GM23248 (cell line): ENCODE data around the gene CDHR3. TPM values are rescaled to one million over a fixed set of nuclear protein-coding genes. Genes with fewer than 3 reads are reported as not detected.

Experiments used
- DNase-seq: peaks from one replicate; pipeline ENCODE4 v3.0.0-alpha.2; 2015
- H2AFZ ChIP-seq: fragments of 200-600 bp; sonication (generic); 2 replicates; pipeline ENCODE4 v1.6.1; 2016; ENCODE audit warnings: antibody characterized with exemption
- H3F3A ChIP-seq: fragments of 200-600 bp; sonication (generic); 2 replicates; pipeline ENCODE4 v1.6.1; 2016; ENCODE audit warnings: mild to moderate bottlenecking, antibody characterized with exemption, mixed run types; ENCODE audit not compliant: insufficient read depth
- H3K27ac ChIP-seq: fragments of 200-600 bp; sonication (generic); 2 replicates; pipeline ENCODE4 v1.5.1; 2016; ENCODE audit warnings: mild to moderate bottlenecking
- H3K27me3 ChIP-seq: fragments of 200-600 bp; sonication (generic); replicated peaks from 2 replicates; pipeline ENCODE4 v1.6.1; 2016; ENCODE audit warnings: mild to moderate bottlenecking; ENCODE audit not compliant: insufficient read depth
- H3K36me3 ChIP-seq: fragments of 200-600 bp; sonication (generic); 2 replicates; pipeline ENCODE4 v1.6.1; 2016; ENCODE audit warnings: low read depth, mild to moderate bottlenecking
- H3K4me1 ChIP-seq: fragments of 200-600 bp; sonication (generic); 2 replicates; pipeline ENCODE4 v1.6.1; 2016; ENCODE audit warnings: mild to moderate bottlenecking; ENCODE audit not compliant: insufficient read depth
- H3K4me2 ChIP-seq: fragments of 200-600 bp; sonication (generic); one replicate; pipeline ENCODE4 v1.6.1; 2016; ENCODE audit warnings: mild to moderate bottlenecking; ENCODE audit not compliant: unreplicated experiment
- H3K4me3 ChIP-seq: fragments of 200-600 bp; sonication (generic); 2 replicates; pipeline ENCODE4 v1.5.1; 2016; ENCODE audit warnings: mild to moderate bottlenecking
- H3K79me2 ChIP-seq: fragments of 200-600 bp; sonication (generic); 2 replicates; pipeline ENCODE4 v1.6.1; 2016; ENCODE audit warnings: mild to moderate bottlenecking; ENCODE audit not compliant: insufficient read depth
- H3K9ac ChIP-seq: fragments of 200-600 bp; sonication (generic); 2 replicates; pipeline ENCODE4 v1.6.1; 2016; ENCODE audit warnings: mild to moderate bottlenecking
- H3K9me2 ChIP-seq: fragments of 200-600 bp; sonication (generic); 2 replicates; pipeline ENCODE4 v1.6.1; 2016; ENCODE audit warnings: mixed run types, mild to moderate bottlenecking, moderate library complexity; ENCODE audit not compliant: insufficient read depth
- H3K9me3 ChIP-seq: fragments of 200-600 bp; sonication (generic); one replicate; pipeline ENCODE4 v1.6.1; 2017; ENCODE audit warnings: low read depth
- H4K20me1 ChIP-seq: fragments of 200-600 bp; sonication (generic); 2 replicates; pipeline ENCODE4 v1.6.0; 2016; ENCODE audit not compliant: insufficient read depth
- EZH2 ChIP-seq: fragments of 200-600 bp; sonication (generic); IDR thresholded peaks from 2 replicates; pipeline ENCODE4 v1.6.1; 2018; ENCODE audit warnings: antibody characterized with exemption, mild to moderate bottlenecking; ENCODE audit not compliant: insufficient read depth, poor library complexity, severe bottlenecking
- EZH2phosphoT487 ChIP-seq: fragments of 200-600 bp; sonication (generic); IDR thresholded peaks from 2 replicates; pipeline ENCODE4 v1.6.1; 2018; ENCODE audit warnings: antibody characterized with exemption, moderate library complexity, mild to moderate bottlenecking, low read depth; ENCODE audit not compliant: insufficient read depth
- WGBS, 2 experiments: methylation state at CpG; one replicate each; pipeline ENCODE4 v1.1.6; 2015 to 2017; ENCODE audit warnings: low lambda C conversion rate in 2 of 2, low coverage in 1 of 2; ENCODE audit errors: missing lambda C conversion rate in 2 of 2; 5-methylcytosine and 5-hydroxymethylcytosine counted together
- in situ Hi-C: fragments of 300-500 bp; cut with MboI; formaldehyde crosslinking; loops from 2 replicates; pipeline ENCODE4 v1.15.0; 2020
- polyA plus RNA-seq: library from polyadenylated mRNA; unstranded; fragments of >200 nt; fragmentation: Nextera tagmentation; extraction: Ambion mirVana; gene quantifications from 2 replicates; pipeline ENCODE4 v1.2.1, GENCODE V29; 2016
- total RNA-seq: library from RNA; depleted of rRNA; stranded (reverse); fragments of >200 nt; shearing (Covaris generic); gene quantifications from 2 replicates; pipeline ENCODE4 v1.2.3, GENCODE V29; 2014

The CDHR3 gene
- total and polyA plus RNA-seq, 2 experiments from 2014 or later: 2.6 to 3.6 TPM

DNA sequence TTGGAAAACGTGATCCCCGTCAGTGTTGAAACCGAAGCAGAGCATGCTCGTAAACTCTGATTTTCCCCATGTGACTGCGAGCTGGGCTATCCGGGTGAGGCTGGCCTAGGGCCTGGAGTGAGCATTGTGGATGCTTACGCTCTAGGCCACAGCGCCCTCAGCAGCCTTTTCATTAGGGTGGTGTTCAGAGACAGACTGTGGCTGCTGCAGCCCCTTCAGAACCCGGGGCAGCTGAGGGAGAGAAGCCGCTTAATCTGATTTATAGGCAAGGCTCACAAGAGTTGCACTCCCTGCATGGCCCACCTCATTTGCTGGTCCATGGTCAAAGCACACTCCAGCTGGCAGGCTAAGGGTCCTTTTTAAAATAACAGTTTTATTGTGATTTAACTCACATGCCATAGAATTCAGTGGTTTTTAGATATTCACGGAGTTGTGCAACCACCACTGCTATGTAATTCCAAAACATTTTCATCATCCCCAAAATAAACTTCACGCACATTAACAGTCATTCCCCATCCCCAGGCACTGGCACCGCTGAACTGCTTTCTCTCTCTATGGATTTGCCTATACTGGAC, 76.5 kb downstream of the CDHR3 start:
- Histone ChIP-seq H3K36me3 (no peaks in the 10 kb centered on the region), H3K4me2 (peak overlapping the region; percentile 52), H3K27me3 (peaks cover 8% of the 10 kb centered on the region), H3K9me2 (no peaks in the 10 kb centered on the region), H3K27ac (peak overlapping the region; percentile 54), H4K20me1 (no peaks in the 10 kb centered on the region), H3F3A (peaks cover 20% of the 10 kb centered on the region), H3K4me3 (no peak overlapping the region), H3K9me3 (no peaks in the 10 kb centered on the region), H3K79me2 (no peaks in the 10 kb centered on the region), H3K9ac (peak overlapping the region; percentile 24; the same call in 1 of the 2 replicates), H3K4me1 (peaks cover 36% of the 10 kb centered on the region), H2AFZ (no peak overlapping the region)
- TF ChIP-seq EZH2 (no peak), EZH2phosphoT487 (no peak)
- in situ Hi-C loops: loop anchor here (10.0 kb wide), 2 partner anchors 275 to 395 kb away; no protein-coding TSS in a partner anchor
- WGBS, 2 experiments: 21 to 23% methylated on average over 13 of the region's 13 CpGs
- peak; percentile 89 for DNase-seq

DNA sequence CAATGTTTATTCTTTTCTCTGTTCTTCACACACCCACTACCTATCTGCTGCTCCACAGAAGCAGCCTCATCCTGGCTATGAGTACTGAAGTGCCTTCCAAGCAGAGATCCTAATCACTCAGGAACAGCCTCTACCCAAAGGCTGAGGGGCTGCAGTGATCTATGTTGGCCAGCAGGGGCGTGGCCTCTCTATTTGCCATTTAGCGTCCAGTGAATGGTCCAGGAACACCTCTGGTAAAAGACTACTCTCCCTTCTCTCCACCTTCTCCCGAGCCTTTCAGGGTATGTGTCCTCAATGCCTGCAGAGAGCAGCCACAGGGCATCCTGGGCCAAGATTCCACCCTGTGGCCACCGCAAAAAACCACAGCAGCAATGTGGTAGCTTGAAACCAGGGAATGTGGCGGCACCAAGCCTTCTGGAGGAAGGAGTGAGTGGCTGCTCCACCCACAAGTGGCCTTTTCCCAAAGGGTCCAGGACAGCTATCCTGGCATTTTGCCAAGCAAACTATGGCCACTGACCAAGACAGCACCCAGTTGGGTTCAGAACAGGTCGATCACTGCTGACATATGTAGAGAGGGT, 78.2 kb downstream of the CDHR3 start:
- Histone ChIP-seq H3K27ac (no peak overlapping the region), H3K9me2 (no peaks in the 10 kb centered on the region), H3K4me3 (no peak overlapping the region), H3K27me3 (peaks cover 8% of the 10 kb centered on the region), H2AFZ (no peak overlapping the region), H3K9me3 (no peaks in the 10 kb centered on the region), H3F3A (peaks cover 20% of the 10 kb centered on the region), H3K9ac (no peak overlapping the region), H3K79me2 (no peaks in the 10 kb centered on the region), H3K4me2 (no peak overlapping the region), H4K20me1 (no peaks in the 10 kb centered on the region), H3K36me3 (no peaks in the 10 kb centered on the region), H3K4me1 (peaks cover 36% of the 10 kb centered on the region)
- TF ChIP-seq EZH2: no peak
- no peak for TF ChIP-seq EZH2phosphoT487
- peak; percentile 71 for DNase-seq
- WGBS, 2 experiments: 62 to 67% methylated on average over 6 of the region's 6 CpGs
- in situ Hi-C loops: loop anchor here (10.0 kb wide), 2 partner anchors 276 to 396 kb away; no protein-coding TSS in a partner anchor

DNA sequence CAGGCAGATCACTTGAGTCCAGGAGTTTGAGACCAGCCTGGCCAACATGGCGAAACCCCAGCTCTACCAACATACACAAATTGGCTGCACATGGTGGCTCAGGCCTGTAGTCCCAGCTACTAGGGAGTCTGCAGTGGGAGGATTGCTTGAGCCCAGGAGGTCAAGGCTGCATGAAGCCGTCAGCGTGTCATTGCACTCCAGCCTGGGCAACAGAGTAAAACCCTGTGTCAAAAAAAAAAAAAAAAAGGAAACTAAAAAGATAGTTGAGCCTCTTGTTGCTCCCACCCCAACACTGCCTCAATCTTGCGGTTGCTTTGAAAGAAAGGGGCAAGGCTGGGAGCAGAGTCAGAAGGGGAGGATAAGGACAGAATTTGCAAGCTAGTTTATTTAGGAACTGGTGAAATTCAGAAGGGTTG, 79.1 kb downstream of the CDHR3 start:
- Histone ChIP-seq H2AFZ (no peak overlapping the region), H3K9ac (no peak overlapping the region), H3K27ac (no peak overlapping the region), H3K27me3 (peaks cover 8% of the 10 kb centered on the region), H3K4me3 (0 out of 2 replicates have a peak overlapping the region, but pooled peaks have one; percentile 20), H4K20me1 (no peaks in the 10 kb centered on the region), H3F3A (peaks cover 20% of the 10 kb centered on the region), H3K9me2 (no peaks in the 10 kb centered on the region), H3K79me2 (no peaks in the 10 kb centered on the region), H3K36me3 (no peaks in the 10 kb centered on the region), H3K9me3 (no peaks in the 10 kb centered on the region), H3K4me2 (peak overlapping the region; percentile 76), H3K4me1 (peaks cover 36% of the 10 kb centered on the region)
- DNase-seq: no peak
- WGBS, 2 experiments: 66 to 75% methylated on average over 4 of the region's 4 CpGs
- TF ChIP-seq EZH2 (no peak), EZH2phosphoT487 (no peak)
- in situ Hi-C loops: loop anchor here (10.0 kb wide), 2 partner anchors 277 to 397 kb away; no protein-coding TSS in a partner anchor

DNA sequence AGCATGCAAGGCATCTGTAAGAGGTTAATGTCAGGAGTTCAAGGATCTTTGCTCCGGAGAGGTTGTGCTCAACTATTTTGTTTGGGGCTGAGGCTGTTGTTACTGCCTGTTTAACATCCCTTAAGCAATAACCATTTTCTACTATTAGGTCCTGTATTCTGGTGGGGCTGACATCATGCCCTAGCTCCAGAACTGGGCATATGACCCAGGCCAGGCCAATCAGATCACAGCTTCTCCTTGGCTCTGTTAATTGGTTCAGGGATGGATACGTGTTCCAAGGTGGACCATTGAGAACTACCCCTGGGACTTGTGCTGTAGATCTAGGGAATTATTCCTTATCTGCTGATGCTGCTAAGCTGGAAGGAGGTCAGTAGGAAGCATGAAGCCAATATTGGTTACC, 82.1 kb downstream of the CDHR3 start:
- H3K9me2 ChIP-seq: no peaks in the 10 kb centered on the region
- no peak overlapping the region for H3K27ac ChIP-seq
- H3K36me3 ChIP-seq: no peaks in the 10 kb centered on the region
- no peak for TF ChIP-seq EZH2phosphoT487
- no peak for TF ChIP-seq EZH2
- in situ Hi-C loops: loop anchor here (10.0 kb wide), 2 partner anchors 280 to 400 kb away; no protein-coding TSS in a partner anchor
- H3K27me3 ChIP-seq: peaks cover 8% of the 10 kb centered on the region
- no peak overlapping the region for H3K4me3 ChIP-seq
- H3K4me2 ChIP-seq: no peak overlapping the region
- 94 to 100% methylated on average over 2 of the region's 2 CpGs for WGBS, 2 experiments
- no peaks in the 10 kb centered on the region for H3K9me3 ChIP-seq
- H3K9ac ChIP-seq: no peak overlapping the region
- peaks cover 10% of the 10 kb centered on the region for H3F3A ChIP-seq
- no peaks in the 10 kb centered on the region for H3K79me2 ChIP-seq
- H2AFZ ChIP-seq: no peak overlapping the region
- peaks cover 23% of the 10 kb centered on the region for H3K4me1 ChIP-seq
- peak; percentile 26 for DNase-seq
- H4K20me1 ChIP-seq: no peaks in the 10 kb centered on the region
